VCaP (cell line): ENCODE results near the gene FAM83F.
"Not testable (repeated sequence)": the region's sequence is repeated elsewhere in the genome, so short reads cannot be mapped to it uniquely, and the experiment has no call there.

Experiments
- H3K27ac ChIP-seq: fragments of 450-650 bp; 2 replicates; pipeline ENCODE4 v1.5.1; 2017
- TF ChIP-seq, protein P1 (sequence below): fragments of 450-650 bp; conservative IDR thresholded peaks from 2 replicates; pipeline ENCODE4 v1.5.1; 2017; ENCODE audit warnings: mild to moderate bottlenecking, moderate library complexity

FAM83F gene

DNA sequence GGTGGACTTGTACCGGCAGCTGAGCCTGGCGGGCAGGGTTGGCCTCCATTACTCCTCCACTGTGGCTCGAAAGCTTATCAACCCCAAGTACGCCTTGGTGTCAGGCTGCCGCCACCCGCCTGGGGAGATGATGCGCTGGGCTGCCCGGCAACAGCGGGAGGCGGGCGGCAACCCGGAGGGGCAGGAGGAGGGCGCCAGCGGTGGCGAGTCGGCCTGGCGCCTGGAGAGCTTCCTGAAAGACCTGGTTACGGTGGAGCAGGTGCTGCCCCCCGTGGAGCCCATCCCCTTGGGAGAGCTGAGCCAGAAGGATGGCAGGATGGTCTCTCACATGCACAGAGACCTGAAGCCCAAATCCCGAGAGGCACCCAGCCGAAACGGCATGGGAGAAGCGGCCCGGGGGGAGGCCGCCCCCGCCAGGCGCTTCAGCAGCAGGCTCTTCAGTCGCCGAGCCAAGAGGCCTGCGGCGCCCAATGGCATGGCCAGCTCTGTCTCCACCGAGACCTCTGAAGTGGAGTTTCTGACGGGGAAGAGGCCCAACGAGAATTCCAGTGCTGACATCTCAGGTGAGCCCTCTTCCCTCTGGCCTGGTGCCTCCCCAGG is 26.7 kb downstream of the FAM83F start:
- TF ChIP-seq, protein P1, sequence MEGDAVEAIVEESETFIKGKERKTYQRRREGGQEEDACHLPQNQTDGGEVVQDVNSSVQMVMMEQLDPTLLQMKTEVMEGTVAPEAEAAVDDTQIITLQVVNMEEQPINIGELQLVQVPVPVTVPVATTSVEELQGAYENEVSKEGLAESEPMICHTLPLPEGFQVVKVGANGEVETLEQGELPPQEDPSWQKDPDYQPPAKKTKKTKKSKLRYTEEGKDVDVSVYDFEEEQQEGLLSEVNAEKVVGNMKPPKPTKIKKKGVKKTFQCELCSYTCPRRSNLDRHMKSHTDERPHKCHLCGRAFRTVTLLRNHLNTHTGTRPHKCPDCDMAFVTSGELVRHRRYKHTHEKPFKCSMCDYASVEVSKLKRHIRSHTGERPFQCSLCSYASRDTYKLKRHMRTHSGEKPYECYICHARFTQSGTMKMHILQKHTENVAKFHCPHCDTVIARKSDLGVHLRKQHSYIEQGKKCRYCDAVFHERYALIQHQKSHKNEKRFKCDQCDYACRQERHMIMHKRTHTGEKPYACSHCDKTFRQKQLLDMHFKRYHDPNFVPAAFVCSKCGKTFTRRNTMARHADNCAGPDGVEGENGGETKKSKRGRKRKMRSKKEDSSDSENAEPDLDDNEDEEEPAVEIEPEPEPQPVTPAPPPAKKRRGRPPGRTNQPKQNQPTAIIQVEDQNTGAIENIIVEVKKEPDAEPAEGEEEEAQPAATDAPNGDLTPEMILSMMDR: no peak
- H3K27ac ChIP-seq: no peak overlapping the region

DNA sequence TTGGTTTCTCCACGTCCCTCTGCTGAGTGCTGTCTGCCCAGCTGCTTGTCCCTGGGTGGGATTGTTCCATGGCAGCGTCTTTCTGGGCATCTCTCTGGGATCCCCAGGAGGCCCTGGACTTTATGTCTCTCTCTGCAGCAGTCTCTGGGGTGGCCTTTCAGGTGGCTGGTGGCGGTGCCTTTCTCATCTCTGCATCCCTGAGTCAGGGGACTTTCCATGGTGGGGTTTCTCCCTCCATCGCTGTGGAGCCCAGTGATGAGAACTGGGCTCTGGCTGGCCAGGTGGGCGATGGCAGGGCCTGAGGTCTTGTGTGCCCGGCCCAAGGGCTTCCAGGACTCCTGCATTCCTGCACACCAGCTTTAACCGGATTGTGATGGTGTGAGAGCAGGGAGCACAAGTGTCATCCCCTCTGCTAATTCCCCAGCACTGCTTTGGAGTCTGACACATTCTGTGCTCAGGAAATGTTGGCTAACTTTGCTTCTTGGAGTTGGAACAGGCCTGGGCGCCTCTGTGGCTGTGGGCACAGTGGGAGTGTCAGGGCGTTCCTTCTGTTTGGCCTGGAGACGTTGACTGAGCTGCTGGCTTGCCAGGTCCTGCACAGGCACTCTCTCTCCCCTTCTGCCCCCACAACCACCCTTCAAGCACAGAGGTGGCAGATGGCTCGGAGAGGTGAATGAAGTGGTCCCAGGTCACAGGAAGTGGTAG is 27.9 kb downstream of the FAM83F start:
- TF ChIP-seq, protein P1: no peak
- no peak overlapping the region for H3K27ac ChIP-seq

DNA sequence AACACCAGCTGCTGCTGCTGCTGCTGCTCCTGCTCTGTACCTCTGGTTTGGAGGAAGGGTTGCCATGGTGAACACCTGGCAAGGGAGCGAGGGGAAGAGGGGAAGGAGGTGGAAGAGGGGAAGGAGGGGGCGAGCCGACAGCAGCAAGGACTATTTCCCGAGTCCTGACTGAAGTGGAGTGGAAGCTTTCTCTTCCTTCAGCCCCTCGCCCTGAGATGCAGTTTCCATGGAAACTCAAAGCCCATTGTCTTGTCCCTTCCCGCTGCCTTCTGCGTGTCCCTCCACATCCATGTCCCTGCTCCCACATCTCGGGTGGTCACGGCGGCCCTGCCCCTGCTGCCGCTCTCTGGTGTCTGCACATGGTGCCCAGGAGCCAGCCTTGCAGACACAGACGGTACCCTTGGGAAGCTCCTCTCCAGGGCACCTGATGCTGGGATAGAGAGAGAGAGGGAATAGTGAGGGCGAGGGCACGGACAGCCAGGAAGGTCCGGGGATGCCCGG is 28.6 kb downstream of the FAM83F start:
- no peak overlapping the region for H3K27ac ChIP-seq
- TF ChIP-seq, protein P1: no peak

DNA sequence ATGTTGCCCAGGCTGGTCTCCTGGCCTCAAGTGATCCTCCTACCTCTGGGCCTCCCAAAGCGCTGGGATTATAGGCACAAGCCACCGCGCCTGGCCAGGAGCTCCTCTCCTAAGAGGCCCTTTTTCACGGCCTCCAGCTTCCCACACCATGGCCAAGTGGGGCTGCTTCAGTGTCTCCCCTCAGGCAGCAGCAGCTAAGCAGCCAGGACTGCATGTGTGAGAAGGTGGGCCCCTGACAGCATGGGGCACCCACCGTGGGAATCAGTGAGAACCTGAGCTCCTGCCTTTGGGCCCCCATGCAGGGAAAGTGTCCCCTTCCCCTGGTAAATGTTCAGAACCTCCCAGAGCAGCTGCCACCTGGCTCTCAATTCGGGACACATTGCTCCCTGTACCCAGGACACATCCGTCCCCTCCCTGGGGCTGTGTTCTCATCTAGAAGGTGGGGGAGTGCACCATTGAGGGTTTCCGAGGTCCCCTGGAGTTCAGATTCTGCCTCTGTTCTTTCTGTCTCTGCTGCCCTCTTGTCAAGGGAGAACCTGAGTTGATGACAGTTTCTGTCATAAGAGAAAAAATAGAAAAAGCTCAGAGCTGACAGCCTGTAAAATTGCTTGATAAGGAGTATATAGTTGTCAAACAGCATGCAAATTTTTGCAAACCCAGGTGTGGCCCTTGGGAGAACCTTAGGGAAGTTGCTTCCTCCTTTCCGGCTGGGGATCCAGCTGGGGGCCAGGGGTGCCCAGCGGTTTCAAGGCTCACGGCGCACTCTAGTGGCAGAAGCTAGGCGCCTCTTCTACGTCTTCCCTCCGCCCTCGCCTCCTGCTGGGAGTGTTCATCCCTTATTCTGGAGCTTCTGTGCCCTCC is 29.7 kb downstream of the FAM83F start:
- H3K27ac ChIP-seq: no peak overlapping the region
- TF ChIP-seq, protein P1: peak; percentile 92

DNA sequence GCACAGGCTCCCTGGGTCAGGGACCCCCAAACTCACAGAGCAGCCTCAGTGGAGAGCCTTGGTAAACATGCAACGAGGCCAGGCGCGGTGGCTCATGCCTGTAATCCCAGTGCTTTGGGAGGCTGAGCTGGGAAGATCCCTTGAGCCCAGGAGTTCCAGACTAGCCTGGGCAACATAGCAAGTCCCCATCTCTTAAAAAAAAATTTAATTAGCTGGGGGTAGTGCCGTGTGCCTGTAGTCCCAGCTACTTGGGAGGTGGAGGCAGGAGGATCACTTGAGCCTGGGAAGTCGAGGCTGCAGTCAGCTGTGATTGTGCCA is 30.3 kb downstream of the FAM83F start:
- not testable (repeated sequence) for H3K27ac ChIP-seq
- TF ChIP-seq, protein P1: peak; percentile 67

DNA sequence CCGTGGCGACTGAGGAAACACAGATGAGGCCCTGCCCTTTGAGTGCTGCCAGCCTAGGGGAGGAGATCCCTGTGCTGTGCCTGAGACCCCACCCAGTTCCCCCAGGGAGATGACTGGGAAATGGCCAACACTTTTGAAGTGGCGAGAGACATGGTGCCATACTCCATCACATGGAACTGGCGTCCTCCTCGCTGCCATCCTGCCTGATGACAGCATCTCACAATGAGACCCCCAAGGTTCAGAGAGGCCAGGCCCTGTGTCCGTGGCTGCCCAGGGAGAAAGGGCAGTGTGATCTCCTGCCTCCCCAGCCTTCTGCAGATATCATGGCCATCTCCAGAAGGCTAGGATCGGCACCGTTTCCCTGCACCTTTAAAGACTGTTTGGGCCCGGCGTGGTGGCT is 31.1 kb downstream of the FAM83F start:
- H3K27ac ChIP-seq: no peak overlapping the region
- TF ChIP-seq, protein P1: no peak

DNA sequence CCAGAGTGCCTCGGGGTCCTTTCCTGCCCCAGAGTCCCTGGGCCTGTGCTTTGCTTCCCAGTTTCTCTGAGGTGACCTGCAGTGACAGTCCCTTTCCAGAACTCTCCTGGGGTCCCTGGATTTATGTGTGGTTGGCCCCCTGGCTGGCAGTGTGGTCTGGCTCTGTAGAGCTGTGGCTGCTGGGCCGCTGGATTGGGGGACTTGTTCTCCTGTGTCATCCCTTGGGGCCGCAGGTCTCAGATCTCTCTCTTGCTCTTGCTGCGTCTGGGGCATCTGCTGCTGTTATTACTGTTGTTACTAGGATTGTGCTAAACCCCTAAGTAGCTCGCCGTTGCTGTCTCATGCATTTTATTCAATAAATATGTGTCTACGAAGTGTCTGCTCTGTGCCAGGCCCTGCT is 31.9 kb downstream of the FAM83F start:
- H3K27ac ChIP-seq: no peak overlapping the region
- TF ChIP-seq, protein P1: no peak
